H9 (cell line): ENCODE results near the gene TMED10. TPM values are rescaled to one million over a fixed set of nuclear protein-coding genes. Genes with fewer than 3 reads are reported as not detected.

ENCODE experiments used
- DNase-seq: peaks from one replicate; pipeline ENCODE4 v3.0.0-alpha.2; 2017
- H2AFZ ChIP-seq: one replicate; pipeline ENCODE4 v1.6.1; 2013; ENCODE audit warnings: mild to moderate bottlenecking, low read length, control low read depth, moderate library complexity
- H2AK5ac ChIP-seq: 2 replicates; pipeline ENCODE4 v1.6.1; 2013; ENCODE audit warnings: low read length, control low read depth, mixed read lengths; ENCODE audit not compliant: insufficient read length
- H2BK120ac ChIP-seq: one replicate; pipeline ENCODE4 v1.6.1; 2013; ENCODE audit warnings: low read depth, mild to moderate bottlenecking, low read length, control low read depth, inconsistent platforms; ENCODE audit not compliant: poor library complexity, severe bottlenecking
- H2BK12ac ChIP-seq: 2 replicates; pipeline ENCODE4 v1.6.1; 2013; ENCODE audit warnings: low read length, control low read depth, mixed read lengths, low read depth; ENCODE audit not compliant: insufficient read length
- H2BK15ac ChIP-seq: 2 replicates; pipeline ENCODE4 v1.6.1; 2013; ENCODE audit warnings: low read depth, low read length, control low read depth
- H2BK20ac ChIP-seq: one replicate; pipeline ENCODE4 v1.6.1; 2013; ENCODE audit warnings: low read depth, mild to moderate bottlenecking, low read length, control low read depth, inconsistent platforms; ENCODE audit not compliant: poor library complexity, severe bottlenecking
- H2BK5ac ChIP-seq: 2 replicates; pipeline ENCODE4 v1.6.1; 2013; ENCODE audit warnings: low read length, control low read depth, mixed read lengths; ENCODE audit not compliant: insufficient read length
- H3K14ac ChIP-seq: 2 replicates; pipeline ENCODE4 v1.6.1; 2013; ENCODE audit warnings: low read length, control low read depth; ENCODE audit not compliant: insufficient read depth
- H3K18ac ChIP-seq: 2 replicates; pipeline ENCODE4 v1.6.1; 2013; ENCODE audit warnings: low read depth, mild to moderate bottlenecking, mixed read lengths, low read length, control low read depth; ENCODE audit not compliant: insufficient read length
- H3K23ac ChIP-seq: 2 replicates; pipeline ENCODE4 v1.6.1; 2013; ENCODE audit warnings: low read length, control low read depth, mixed read lengths, low read depth; ENCODE audit not compliant: insufficient read length
- H3K23me2 ChIP-seq: 2 replicates; pipeline ENCODE4 v1.6.1; 2013; ENCODE audit warnings: low read depth, mild to moderate bottlenecking, mixed read lengths, low read length, control low read depth; ENCODE audit not compliant: insufficient read length, poor library complexity, severe bottlenecking
- H3K27ac ChIP-seq: 2 replicates; pipeline ENCODE4 v1.5.1; 2013; ENCODE audit warnings: low read length, control low read depth, mixed read lengths, low read depth; ENCODE audit not compliant: insufficient read length
- H3K27me3 ChIP-seq: 2 replicates; pipeline ENCODE4 v1.6.1; 2013; ENCODE audit warnings: low read length, control low read depth, inconsistent platforms; ENCODE audit not compliant: insufficient read depth
- H3K4ac ChIP-seq: 2 replicates; pipeline ENCODE4 v1.6.1; 2013; ENCODE audit warnings: low read depth, mild to moderate bottlenecking, control low read depth, inconsistent platforms, low read length, moderate library complexity
- H3K4me1 ChIP-seq: 2 replicates; pipeline ENCODE4 v1.6.1; 2013; ENCODE audit warnings: low read length, control low read depth, inconsistent platforms; ENCODE audit not compliant: insufficient read depth
- H3K4me2 ChIP-seq: 2 replicates; pipeline ENCODE4 v1.6.1; 2013; ENCODE audit warnings: low read length, control low read depth, mixed read lengths; ENCODE audit not compliant: insufficient read length, insufficient read depth
- H3K56ac ChIP-seq: 2 replicates; pipeline ENCODE4 v1.6.1; 2013; ENCODE audit warnings: low read depth, mild to moderate bottlenecking, mixed read lengths, low read length, control low read depth; ENCODE audit not compliant: insufficient read length
- H3K79me1 ChIP-seq: 2 replicates; pipeline ENCODE4 v1.6.1; 2013; ENCODE audit warnings: low read depth, mild to moderate bottlenecking, moderate library complexity, low read length, control low read depth, inconsistent platforms; ENCODE audit not compliant: insufficient read depth, poor library complexity, severe bottlenecking
- H3K79me2 ChIP-seq: 2 replicates; pipeline ENCODE4 v1.6.1; 2013; ENCODE audit warnings: low read length, control low read depth, inconsistent platforms; ENCODE audit not compliant: insufficient read depth
- H3K9ac ChIP-seq: 2 replicates; pipeline ENCODE4 v1.6.1; 2013; ENCODE audit warnings: low read length, control low read depth, mixed read lengths; ENCODE audit not compliant: insufficient read length; ENCODE audit errors: extremely low read depth
- H3K9me3 ChIP-seq: one replicate; pipeline ENCODE4 v1.6.1; 2013; ENCODE audit warnings: low read depth, low read length, inconsistent platforms; ENCODE audit not compliant: control insufficient read depth
- H3T11ph ChIP-seq: one replicate; pipeline ENCODE4 v1.6.1; 2013; ENCODE audit warnings: mild to moderate bottlenecking, low read length, control low read depth, inconsistent platforms
- H4K20me1 ChIP-seq: one replicate; pipeline ENCODE4 v1.6.1; 2013; ENCODE audit not compliant: control insufficient read depth, insufficient read length, insufficient read depth
- H4K5ac ChIP-seq: 2 replicates; pipeline ENCODE4 v1.6.1; 2013; ENCODE audit warnings: low read depth, mild to moderate bottlenecking, mixed read lengths, low read length, control low read depth; ENCODE audit not compliant: insufficient read length
- H4K8ac ChIP-seq: replicated peaks from 2 replicates; pipeline ENCODE4 v1.6.1; 2013; ENCODE audit warnings: low read length, control low read depth, mixed read lengths, low read depth; ENCODE audit not compliant: insufficient read length
- H4K91ac ChIP-seq: 2 replicates; pipeline ENCODE4 v1.6.1; 2013; ENCODE audit warnings: low read depth, mild to moderate bottlenecking, moderate library complexity, mixed read lengths, low read length, control low read depth; ENCODE audit not compliant: insufficient read length
- H3K27ac Mint-ChIP-seq, 3 experiments: 2 replicates in 2 of 3; 3 replicates in 1 of 3; pipeline ENCODE4 v1.8.0; 2020 to 2021; ENCODE audit warnings: mixed read lengths in 3 of 3, mild to moderate bottlenecking in 1 of 3, moderate library complexity in 1 of 3
- H3K27me3 Mint-ChIP-seq: 2 replicates; pipeline ENCODE4 v1.8.0; 2021; ENCODE audit warnings: low read depth, mild to moderate bottlenecking, moderate library complexity, mixed read lengths
- H3K36me3 Mint-ChIP-seq, 3 experiments: 2 replicates in 2 of 3; 3 replicates in 1 of 3; pipeline ENCODE4 v1.8.0; 2020 to 2021; ENCODE audit warnings: low read depth in 3 of 3, mixed read lengths in 3 of 3; ENCODE audit not compliant: insufficient read depth in 1 of 3
- H3K4me1 Mint-ChIP-seq, 2 experiments: 2 replicates each; pipeline ENCODE4 v1.8.0; 2020; ENCODE audit warnings: mixed read lengths in 2 of 2
- H3K4me3 Mint-ChIP-seq, 2 experiments: 2 replicates in 1 of 2; 3 replicates in 1 of 2; pipeline ENCODE4 v1.8.0; 2020 to 2021; ENCODE audit warnings: mild to moderate bottlenecking in 2 of 2, mixed read lengths in 2 of 2, moderate library complexity in 1 of 2
- H3K9me3 Mint-ChIP-seq, 2 experiments: 2 replicates in 1 of 2; 3 replicates in 1 of 2; pipeline ENCODE4 v1.8.0; 2020; ENCODE audit warnings: mild to moderate bottlenecking in 2 of 2, mixed read lengths in 2 of 2, moderate library complexity in 1 of 2
- CTCF ChIP-seq: fragments of 200-600 bp; sonication (generic); conservative IDR thresholded peaks from 3 replicates; pipeline ENCODE4 v1.8.0; 2021; ENCODE audit warnings: antibody characterized with exemption, mild to moderate bottlenecking
- WGBS: extraction: QIAGEN DNeasy Blood & Tissue Kit; methylation state at CpG from one replicate; pipeline ENCODE4 v1.1.7; 2013; ENCODE audit warnings: missing lambda C conversion rate, low lambda C conversion rate, mixed read lengths; ENCODE audit not compliant: insufficient read length; ENCODE audit errors: extremely low coverage; 5-methylcytosine and 5-hydroxymethylcytosine counted together
- total RNA-seq: library from RNA; stranded (reverse); gene quantifications from 2 replicates; pipeline ENCODE4 v1.2.1, GENCODE V29; 2021

The TMED10 gene
- total RNA-seq, 1 experiment from 2014 or later = 176 TPM

DNA sequence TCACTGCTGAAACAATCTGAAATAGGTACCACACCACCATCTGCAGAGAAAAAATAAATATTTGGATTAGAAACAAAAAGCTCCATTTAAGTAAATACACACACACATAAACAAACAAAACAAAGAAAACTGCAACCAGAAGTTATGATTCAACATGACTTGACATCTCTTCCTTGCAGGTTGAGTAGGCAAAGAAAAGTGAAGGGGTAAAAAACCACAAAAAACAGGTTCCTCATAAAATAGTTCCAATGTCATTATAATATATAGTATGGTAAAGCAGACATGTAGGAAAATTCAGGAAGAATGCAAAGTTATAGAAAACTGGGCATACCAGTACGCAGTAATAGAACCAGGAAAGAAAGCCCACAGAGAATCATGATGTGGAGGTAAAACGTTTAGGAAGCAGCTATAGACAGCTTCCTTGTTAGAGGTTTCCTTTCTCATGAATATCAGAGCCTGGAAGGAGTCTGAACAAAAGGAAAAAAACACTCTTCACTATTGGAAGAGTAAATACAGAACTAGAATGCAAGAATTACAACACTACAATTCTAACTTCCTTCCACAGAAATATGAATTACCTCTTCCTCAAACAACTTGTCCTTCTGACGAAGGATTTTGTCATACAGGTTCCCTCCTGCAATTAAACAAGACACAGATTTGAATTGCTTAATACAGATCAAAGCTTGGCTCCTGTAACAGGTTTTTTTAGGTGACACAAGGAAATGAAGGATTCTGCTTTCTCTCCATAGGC is 55.7 kb downstream of the TMED10 start:
- H3K27ac Mint-ChIP-seq = no peak overlapping the region
- H3K9me3 ChIP-seq = no peaks in the 10 kb centered on the region
- no peak overlapping the region for H3K4ac ChIP-seq
- no peak overlapping the region for H3K9ac ChIP-seq
- H3K4me3 Mint-ChIP-seq = no peak overlapping the region
- no peak overlapping the region for H3K23ac ChIP-seq
- H3K36me3 Mint-ChIP-seq = peaks cover 2 to 46% (median 40%) of the 10 kb centered on the region in 3 experiments; a peak in 6 of 7 replicates
- H2BK120ac ChIP-seq = no peak overlapping the region
- TF ChIP-seq CTCF = no peak
- no peak for DNase-seq
- H2BK12ac ChIP-seq = no peak overlapping the region
- H3K18ac ChIP-seq = no peak overlapping the region
- no peak overlapping the region for H3K14ac ChIP-seq
- no peak overlapping the region for H4K5ac ChIP-seq
- H3K27ac ChIP-seq = no peak overlapping the region
- H2BK20ac ChIP-seq = no peak overlapping the region
- no peak overlapping the region for H3K4me2 ChIP-seq
- H2AFZ ChIP-seq = no peak overlapping the region
- no peak overlapping the region for H4K8ac ChIP-seq
- no peaks in the 10 kb centered on the region for H3K4me1 ChIP-seq
- peaks cover 3 to 9% of the 10 kb centered on the region in 2 experiments for H3K4me1 Mint-ChIP-seq
- no peaks in the 10 kb centered on the region for H3K27me3 Mint-ChIP-seq
- H2AK5ac ChIP-seq = no peak overlapping the region
- no peaks in the 10 kb centered on the region for H3K27me3 ChIP-seq
- H3K79me2 ChIP-seq = no peaks in the 10 kb centered on the region
- H4K20me1 ChIP-seq = no peaks in the 10 kb centered on the region
- WGBS = no CpG with 5 or more reads among the region's 3 CpGs
- no peaks in the 10 kb centered on the region for H3K9me3 Mint-ChIP-seq
- H3K56ac ChIP-seq = no peak overlapping the region
- no peak overlapping the region for H2BK5ac ChIP-seq
- no peaks in the 10 kb centered on the region for H3K23me2 ChIP-seq
- no peak overlapping the region for H2BK15ac ChIP-seq
- no peak overlapping the region for H3T11ph ChIP-seq
- no peaks in the 10 kb centered on the region for H3K79me1 ChIP-seq
- H4K91ac ChIP-seq = no peak overlapping the region
